GM10847 (cell line): Measurements from ENCODE around the gene IGFBP5.

Experiments used
- POLR2A ChIP-seq: IDR thresholded peaks from 2 replicates; pipeline ENCODE4 v1.6.1; 2011; ENCODE audit not compliant: insufficient read length; ENCODE audit errors: extremely low read depth

Gene IGFBP5

GRCh38 chr2:216664593-216665034 is 30.7 kb downstream of the IGFBP5 start:
- no peak for TF ChIP-seq POLR2A

DNA sequence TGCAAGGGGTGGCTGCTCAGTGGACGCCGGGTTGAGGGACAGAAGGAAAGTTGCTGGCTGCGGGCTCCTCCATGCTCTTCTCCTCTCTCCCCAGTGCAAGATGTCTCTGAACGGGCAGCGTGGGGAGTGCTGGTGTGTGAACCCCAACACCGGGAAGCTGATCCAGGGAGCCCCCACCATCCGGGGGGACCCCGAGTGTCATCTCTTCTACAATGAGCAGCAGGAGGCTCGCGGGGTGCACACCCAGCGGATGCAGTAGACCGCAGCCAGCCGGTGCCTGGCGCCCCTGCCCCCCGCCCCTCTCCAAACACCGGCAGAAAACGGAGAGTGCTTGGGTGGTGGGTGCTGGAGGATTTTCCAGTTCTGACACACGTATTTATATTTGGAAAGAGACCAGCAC is 31.5 kb downstream of the IGFBP5 start:
- TF ChIP-seq POLR2A = no peak

GRCh38 chr2:216663106-216663505 is 32.2 kb downstream of the IGFBP5 start:
- TF ChIP-seq POLR2A = no peak

- TF ChIP-seq POLR2A = no peak
Observed at GRCh38 chr2:216661639-216662375, 33.5 kb downstream of the IGFBP5 start.

DNA sequence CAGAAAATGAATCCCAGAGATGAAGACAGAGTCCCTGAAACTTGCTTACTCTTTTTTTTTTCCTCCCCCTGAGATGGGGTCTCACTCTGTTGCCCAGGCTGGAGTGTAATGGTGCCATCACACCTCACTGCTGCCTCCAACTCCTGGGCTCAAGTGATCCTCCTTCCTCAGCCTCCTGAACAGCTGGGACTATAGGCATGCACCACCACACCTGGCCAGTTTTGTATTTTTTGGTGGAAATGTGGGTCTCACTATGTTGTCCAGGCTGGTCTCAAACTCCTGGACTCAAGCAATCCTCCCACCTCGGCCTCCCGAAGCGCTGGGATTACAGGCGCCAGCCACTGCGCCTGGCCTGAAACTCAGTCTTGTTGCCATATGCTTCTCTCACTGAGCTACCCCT is 34.3 kb downstream of the IGFBP5 start:
- no peak for TF ChIP-seq POLR2A

DNA sequence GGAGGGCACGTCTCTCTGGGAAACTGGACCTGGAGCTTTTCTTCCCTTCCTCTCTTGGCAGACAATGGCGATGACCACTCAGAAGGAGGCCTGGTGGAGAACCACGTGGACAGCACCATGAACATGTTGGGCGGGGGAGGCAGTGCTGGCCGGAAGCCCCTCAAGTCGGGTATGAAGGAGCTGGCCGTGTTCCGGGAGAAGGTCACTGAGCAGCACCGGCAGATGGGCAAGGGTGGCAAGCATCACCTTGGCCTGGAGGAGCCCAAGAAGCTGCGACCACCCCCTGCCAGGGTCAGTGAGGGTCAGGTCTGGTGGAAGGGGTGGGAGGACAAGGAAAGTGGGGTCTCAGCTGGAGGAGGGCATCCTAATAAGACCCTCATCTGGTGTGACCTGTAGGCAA is 34.9 kb downstream of the IGFBP5 start:
- no peak for TF ChIP-seq POLR2A

DNA sequence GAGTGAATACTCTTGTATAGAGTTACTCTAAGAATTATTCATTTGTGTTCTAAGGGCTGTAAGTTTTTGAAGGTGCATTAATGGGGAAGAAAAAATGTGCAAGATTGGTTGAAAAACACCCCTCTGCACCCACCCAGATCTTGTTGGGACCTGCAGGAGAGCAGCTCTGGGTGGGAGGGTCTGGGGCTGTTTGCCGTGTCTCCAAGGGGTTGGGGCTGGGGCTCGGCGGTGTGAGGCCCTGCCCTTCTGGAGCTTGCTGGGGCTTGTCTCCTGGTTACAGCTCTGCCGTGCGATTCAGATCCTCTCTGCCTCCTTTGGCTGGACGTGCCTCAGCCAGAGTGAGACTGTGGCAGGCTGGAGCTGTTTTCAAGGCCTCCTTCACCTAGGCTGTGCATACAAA is 36.1 kb downstream of the IGFBP5 start:
- TF ChIP-seq POLR2A = no peak

- TF ChIP-seq POLR2A = no peak
Observed at GRCh38 chr2:216658757-216659156, 36.6 kb downstream of the IGFBP5 start.

- no peak for TF ChIP-seq POLR2A
Observed at GRCh38 chr2:216657980-216658379, 37.4 kb downstream of the IGFBP5 start.

DNA sequence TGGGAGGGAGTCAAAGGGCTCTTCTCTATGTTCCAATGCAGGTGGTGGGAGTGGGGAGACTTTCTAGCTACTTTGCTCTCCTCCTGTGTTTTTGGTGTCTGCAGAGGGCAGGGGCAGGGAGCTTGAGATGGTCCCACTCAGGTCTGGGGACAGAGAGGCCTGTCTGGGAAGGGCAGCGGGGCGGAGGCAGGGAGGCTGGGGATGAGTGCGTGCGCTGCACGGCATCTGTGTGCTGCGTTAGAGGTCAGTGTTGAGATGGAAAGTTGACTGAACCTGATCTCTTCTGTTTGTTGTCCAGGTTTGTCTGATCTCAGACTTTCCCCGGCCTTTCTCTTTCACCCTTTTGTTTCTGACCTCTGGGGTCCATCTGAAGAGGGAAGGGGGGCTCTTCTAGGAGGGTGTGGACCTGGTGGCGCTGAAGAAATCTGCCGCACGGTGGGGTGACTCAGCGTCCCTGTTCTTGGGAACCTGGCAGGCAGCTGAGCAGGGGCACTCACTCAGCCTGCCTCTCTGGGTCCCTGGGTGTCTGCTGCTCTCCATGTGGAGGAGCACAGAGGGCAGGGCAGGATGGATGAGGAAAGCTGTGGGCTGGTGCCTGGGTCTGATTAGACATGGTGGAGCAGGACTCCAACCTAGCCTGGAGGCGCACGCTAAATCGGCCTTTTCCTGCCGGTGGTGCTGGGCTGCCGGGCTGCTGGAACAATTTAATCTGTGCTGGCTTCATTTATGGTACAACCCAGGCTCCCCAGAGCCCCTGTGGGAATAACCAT is 38.1 kb downstream of the IGFBP5 start:
- no peak for TF ChIP-seq POLR2A

DNA sequence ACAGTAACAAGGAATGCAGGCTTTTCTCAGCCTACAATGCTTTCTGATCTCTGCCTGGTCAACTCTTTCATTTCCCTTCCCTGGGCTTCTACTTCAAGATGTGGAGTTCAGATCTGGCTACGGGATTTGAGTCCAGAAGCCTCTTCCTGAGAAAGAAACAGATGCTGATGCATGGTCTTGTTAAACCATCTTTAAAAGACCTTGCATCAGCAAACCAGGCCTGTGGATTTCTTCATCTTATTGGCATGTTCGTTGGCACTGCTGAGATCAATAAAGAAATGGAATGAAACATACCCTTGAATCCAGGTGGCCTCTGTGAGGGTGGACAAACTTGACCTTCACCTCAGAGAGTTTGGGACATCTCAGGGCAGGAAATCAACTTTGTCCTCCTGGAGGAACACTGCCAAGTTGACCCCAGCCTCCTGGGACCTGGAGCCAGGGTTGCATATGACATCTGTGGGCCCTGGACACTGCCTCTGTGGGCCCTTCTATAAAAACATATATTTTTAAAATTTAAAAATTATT is 40.8 kb downstream of the IGFBP5 start:
- TF ChIP-seq POLR2A = no peak

DNA sequence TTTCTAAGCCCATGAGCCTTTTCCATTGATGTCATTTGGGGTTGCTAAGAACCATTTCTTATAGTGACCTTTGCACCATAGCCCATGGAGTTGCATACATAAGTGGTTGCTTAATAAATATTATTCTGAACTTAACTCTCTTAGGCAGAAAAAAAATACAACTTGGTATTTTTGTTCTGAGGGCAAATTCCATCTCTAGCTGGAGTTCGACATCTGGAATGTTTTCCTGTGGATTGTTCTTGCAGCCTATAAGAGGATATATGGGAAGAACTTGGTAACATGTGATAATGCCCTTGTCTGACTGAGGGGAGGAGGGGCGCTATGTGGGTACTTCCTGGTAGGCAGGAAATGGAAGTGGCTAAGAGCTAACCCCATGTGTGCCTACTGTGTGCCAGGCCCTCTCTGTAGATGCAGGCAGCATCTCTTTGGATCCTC is 41.4 kb downstream of the IGFBP5 start:
- no peak for TF ChIP-seq POLR2A

- no peak for TF ChIP-seq POLR2A
Observed at GRCh38 chr2:216653093-216653799, 42.1 kb downstream of the IGFBP5 start.

- no peak for TF ChIP-seq POLR2A
Observed at GRCh38 chr2:216652566-216652965, 42.8 kb downstream of the IGFBP5 start.

- TF ChIP-seq POLR2A = no peak
Observed at GRCh38 chr2:216651351-216651881, 43.9 kb downstream of the IGFBP5 start.
